AG04449 (cell line): ENCODE results near the gene BCL7B.

Experiments used
- CTCF ChIA-PET: fragments of 350-600 bp; formaldehyde crosslinking; extraction: SDS; loops from one replicate; lab custom pipeline; 2021; ENCODE audit warnings: antibody characterized with exemption; lab: Yijun Ruan, JAX
- POLR2A ChIA-PET: fragments of 400-600, 350-600 bp; formaldehyde crosslinking; extraction: SDS; loops from one replicate; lab custom pipeline; 2020; ENCODE audit warnings: antibody characterized with exemption, inconsistent platforms; lab: Yijun Ruan, JAX
- DNase-seq: peaks from one replicate; pipeline ENCODE4 v3.0.0-alpha.2; 2010; ENCODE audit warnings: low read depth, low spot score
- H3K4me3 ChIP-seq: 2 replicates; pipeline ENCODE4 v1.5.1; 2011; ENCODE audit warnings: low read depth, mild to moderate bottlenecking, control low read depth, low read length
- CTCF ChIP-seq: IDR thresholded peaks from one replicate; pipeline ENCODE4 v1.5.1; 2011; ENCODE audit warnings: mild to moderate bottlenecking, moderate library complexity, low read length, control low read depth, inconsistent platforms; ENCODE audit not compliant: insufficient read depth; ENCODE audit errors: missing control alignments

Gene BCL7B

GRCh38 chr7:73573276-73573675 is 15.8 kb upstream of the BCL7B start:
- CTCF ChIA-PET, result no interaction called here
- no peak for TF ChIP-seq CTCF
- H3K4me3 ChIP-seq, result no peak overlapping the region
- POLR2A ChIA-PET, result no interaction called here
- DNase-seq, result no peak

GRCh38 chr7:73572767-73573186 is 15.3 kb upstream of the BCL7B start:
- ChIA-PET POLR2A (no interaction called here), CTCF (no interaction called here)
- no peak overlapping the region for H3K4me3 ChIP-seq
- no peak for TF ChIP-seq CTCF
- no peak for DNase-seq

- TF ChIP-seq CTCF, result no peak
- H3K4me3 ChIP-seq, result no peak overlapping the region
- ChIA-PET CTCF (no interaction called here), POLR2A (no interaction called here)
- no peak for DNase-seq
Observed at GRCh38 chr7:73570977-73571376, 13.5 kb upstream of the BCL7B start.

- TF ChIP-seq CTCF, result no peak
- ChIA-PET POLR2A (no interaction called here), CTCF (no interaction called here)
- H3K4me3 ChIP-seq, result no peak overlapping the region
- DNase-seq, result no peak
Observed at GRCh38 chr7:73570521-73570920, 13.0 kb upstream of the BCL7B start.

- no peak for TF ChIP-seq CTCF
- DNase-seq, result no peak
- ChIA-PET POLR2A (interaction anchor here (0.9 kb wide), 1 partner anchor 12 kb away, joined by 4 read pairs; the partner anchor contains the start of gene BCL7B), CTCF (interaction anchor here (1.1 kb wide), 1 partner anchor 157 kb away, joined by 5 read pairs; no protein-coding TSS in a partner anchor)
- H3K4me3 ChIP-seq, result no peak overlapping the region
Observed at GRCh38 chr7:73569042-73569608, 11.6 kb upstream of the BCL7B start.

- CTCF ChIA-PET, result interaction anchor here (0.9 to 2.8 kb wide), 3 partner anchors 9 to 287 kb away, joined by 3 to 14 read pairs (median 4); partner anchors contain the start of genes BCL7B and TBL2
- TF ChIP-seq CTCF, result no peak
- no peak overlapping the region for H3K4me3 ChIP-seq
- POLR2A ChIA-PET, result interaction anchor here (0.9 to 1.2 kb wide), 2 partner anchors 10 to 11 kb away, joined by 4 read pairs; partner anchors contain the start of genes BCL7B and TBL2
- no peak for DNase-seq
Observed at GRCh38 chr7:73567846-73568685, 10.6 kb upstream of the BCL7B start.
